ENCODE results near the gene MAEL.

- no peak for TF ChIP-seq CTCF (IDR thresholded peaks at IDR 0.05)
- TF ChIP-seq EP300 (IDR thresholded peaks at IDR 0.05) = no peak
- no peak for TF ChIP-seq POLR2A (IDR thresholded peaks at IDR 0.05)
- no peak for TF ChIP-seq POLR2AphosphoS5 (IDR thresholded peaks at IDR 0.05)
Measured at GRCh38 chr1:167065471-167065870, 76.4 kb downstream of the MAEL start.

All from gastroesophageal sphincter (tissue), 3 donors.